ENCODE data around the gene CEP72. TPM values are rescaled to one million over a fixed set of nuclear protein-coding genes. Genes with fewer than 3 reads are reported as not detected.

Gene CEP72
- total and polyA plus RNA-seq, 2 of the 13 experiments (the other 11 are each of a cell fraction or from before 2014, with no cell fraction given): 3.4 to 9.4 TPM

DNA sequence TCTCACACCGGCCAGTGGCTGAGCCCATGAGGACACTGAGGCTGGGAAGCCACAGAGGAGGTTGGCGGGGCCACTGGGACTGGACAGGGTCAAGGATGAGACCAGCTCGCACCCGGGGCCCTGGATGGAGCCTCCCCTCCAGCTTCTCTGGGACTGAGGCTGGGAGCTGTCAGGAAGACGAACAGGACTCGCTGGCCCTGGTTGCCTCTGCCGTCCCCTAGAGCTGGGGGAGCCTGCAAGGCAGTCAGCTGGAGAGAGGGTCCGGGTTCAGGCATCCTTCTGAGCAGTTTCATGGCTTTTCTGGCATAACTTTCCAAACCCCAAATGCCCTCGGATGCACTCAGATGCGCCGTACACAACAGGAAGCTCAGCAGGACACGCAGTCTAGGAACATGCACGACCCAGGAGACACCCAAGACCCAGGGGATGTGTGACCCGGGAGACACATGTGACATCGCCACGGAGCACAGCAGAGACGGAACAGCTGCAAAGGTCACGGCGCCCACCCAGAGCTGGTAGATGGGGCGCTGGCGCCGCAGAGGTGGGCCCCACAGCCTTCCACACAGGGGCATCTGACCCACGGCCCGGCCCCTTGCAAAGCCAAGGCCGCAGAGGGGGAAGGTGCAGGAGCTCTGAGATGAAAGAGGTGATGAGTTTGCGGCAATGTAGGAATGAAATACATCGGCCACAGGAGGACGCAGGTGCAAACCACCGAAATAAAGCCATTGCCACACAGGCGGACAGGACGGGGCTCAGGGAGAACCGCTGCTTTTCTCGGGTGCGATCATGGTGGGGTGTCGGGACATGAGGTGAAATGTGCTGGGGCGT lies 63.9 kb downstream of the CEP72 start:
- DNase-seq (ENCODE audit: low spot score) (no peak), FAIRE-seq (no peak), ATAC-seq (no peak)
- Histone ChIP-seq H3K27me3 (ENCODE audit: control insufficient read depth in 1 of 2, insufficient read depth in 2 of 2, low read length in 2 of 2) (peaks cover 5 to 22% of the 10 kb centered on the region in 2 experiments; a peak in 4 of 5 replicates), H3K9me3 (ENCODE audit: low read length) (no peaks in the 10 kb centered on the region), H3K4me3 (replicated peaks in 1 of 3; ENCODE audit: insufficient read depth in 1 of 3, low read depth in 2 of 3, low read length in 3 of 3) (no peak overlapping the region), H3K79me2 (ENCODE audit: insufficient read depth, low read length) (no peaks in the 10 kb centered on the region), H2AFZ (ENCODE audit: low read length) (no peak overlapping the region), H4K20me1 (ENCODE audit: insufficient read depth, low read length) (no peaks in the 10 kb centered on the region; the same call in 1 of the 2 replicates), H3K36me3 (replicated peaks in 1 of 2; ENCODE audit: control insufficient read depth in 1 of 2, insufficient read depth in 2 of 2, low read length in 2 of 2) (no peaks in the 10 kb centered on the region), H3K4me1 (ENCODE audit: insufficient read depth, low read length) (peaks cover 34% of the 10 kb centered on the region), H3K4me2 (ENCODE audit: low read depth, low read length) (no peak overlapping the region), H3K27ac (ENCODE audit: extremely low read length, insufficient read depth, low read length) (no peak overlapping the region), H3K9ac (ENCODE audit: insufficient read depth, low read depth, low read length) (no peak overlapping the region)
- intact Hi-C loops (cut with micrococcal nuclease; ENCODE audit: unreplicated experiment): loop anchor here (10.0 kb wide), 1 partner anchor 219 kb away; the partner anchor contains the start of genes BRD9 and TRIP13
- peak; percentile 88 for TF ChIP-seq AGO1 (IDR thresholded peaks at IDR 0.05; ENCODE audit: low read depth, low read length, poor library complexity, severe bottlenecking)
- TF ChIP-seq AGO2 (optimal IDR thresholded peaks at IDR 0.05; ENCODE audit: low read depth, low read length): peak; percentile 85
- TF ChIP-seq, protein P1, sequence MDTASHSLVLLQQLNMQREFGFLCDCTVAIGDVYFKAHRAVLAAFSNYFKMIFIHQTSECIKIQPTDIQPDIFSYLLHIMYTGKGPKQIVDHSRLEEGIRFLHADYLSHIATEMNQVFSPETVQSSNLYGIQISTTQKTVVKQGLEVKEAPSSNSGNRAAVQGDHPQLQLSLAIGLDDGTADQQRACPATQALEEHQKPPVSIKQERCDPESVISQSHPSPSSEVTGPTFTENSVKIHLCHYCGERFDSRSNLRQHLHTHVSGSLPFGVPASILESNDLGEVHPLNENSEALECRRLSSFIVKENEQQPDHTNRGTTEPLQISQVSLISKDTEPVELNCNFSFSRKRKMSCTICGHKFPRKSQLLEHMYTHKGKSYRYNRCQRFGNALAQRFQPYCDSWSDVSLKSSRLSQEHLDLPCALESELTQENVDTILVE (CRISPR knock-in tag; IDR thresholded peaks at IDR 0.05): no peak
- in situ Hi-C loops (cut with HindIII; ENCODE audit: extremely low pct_ligation_motif_present, low pct_unique_long_range_greater_than_20kb): loop anchor here (10.0 kb wide), 1 partner anchor 219 kb away; the partner anchor contains the start of genes BRD9 and TRIP13
- ChIA-PET POLR2A (no interaction called here), CTCF (ENCODE audit: low intra/inter-chr PET ratio, low total read pairs) (no interaction called here)
- no TSS peak for BruUV-seq (replicated peaks)
- 56% methylated on average over 25 of the region's 36 CpGs for WGBS (ENCODE audit: low lambda C conversion rate)

DNA sequence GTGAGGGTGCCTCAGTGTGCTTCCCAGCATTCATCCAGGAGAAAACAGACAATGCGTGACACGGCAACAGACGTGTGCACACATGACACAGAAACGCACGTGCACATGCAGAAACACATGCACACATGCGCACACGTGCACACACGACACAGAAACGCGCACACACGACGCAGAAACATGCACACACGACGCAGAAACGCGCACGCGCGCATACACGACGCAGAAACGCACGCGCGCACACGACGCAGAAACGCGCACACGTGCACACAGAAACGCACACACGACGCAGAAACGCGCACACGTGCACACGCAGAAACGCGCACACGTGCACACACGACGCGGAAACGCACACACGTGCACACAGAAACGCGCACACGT lies 64.5 kb downstream of the CEP72 start:
- Histone ChIP-seq H3K36me3 (replicated peaks in 1 of 2; ENCODE audit: control insufficient read depth in 1 of 2, insufficient read depth in 2 of 2, low read length in 2 of 2) (no peaks in the 10 kb centered on the region), H3K27ac (ENCODE audit: extremely low read length, insufficient read depth, low read length) (no peak overlapping the region), H3K27me3 (ENCODE audit: control insufficient read depth in 1 of 2, insufficient read depth in 2 of 2, low read length in 2 of 2) (peaks cover 5 to 22% of the 10 kb centered on the region in 2 experiments; a peak in 4 of 5 replicates), H2AFZ (ENCODE audit: low read length) (no peak overlapping the region), H3K4me3 (replicated peaks in 1 of 3; ENCODE audit: insufficient read depth in 1 of 3, low read depth in 2 of 3, low read length in 3 of 3) (no peak overlapping the region), H3K79me2 (ENCODE audit: insufficient read depth, low read length) (no peaks in the 10 kb centered on the region), H3K9me3 (ENCODE audit: low read length) (no peaks in the 10 kb centered on the region), H4K20me1 (ENCODE audit: insufficient read depth, low read length) (no peaks in the 10 kb centered on the region; the same call in 1 of the 2 replicates), H3K4me2 (ENCODE audit: low read depth, low read length) (no peak overlapping the region), H3K4me1 (ENCODE audit: insufficient read depth, low read length) (peaks cover 28% of the 10 kb centered on the region), H3K9ac (ENCODE audit: insufficient read depth, low read depth, low read length) (no peak overlapping the region)
- ChIA-PET CTCF (ENCODE audit: low intra/inter-chr PET ratio, low total read pairs) (no interaction called here), POLR2A (no interaction called here)
- in situ Hi-C loops (cut with HindIII; ENCODE audit: extremely low pct_ligation_motif_present, low pct_unique_long_range_greater_than_20kb): loop anchor here (10.0 kb wide), 1 partner anchor 218 kb away; the partner anchor contains the start of genes BRD9 and TRIP13
- intact Hi-C loops (cut with micrococcal nuclease; ENCODE audit: unreplicated experiment): loop anchor here (10.0 kb wide), 1 partner anchor 218 kb away; the partner anchor contains the start of genes BRD9 and TRIP13
- BruUV-seq (replicated peaks): no TSS peak
- ATAC-seq (no peak), DNase-seq (ENCODE audit: low spot score) (no peak), FAIRE-seq (no peak)
- 85% methylated on average over 48 of the region's 48 CpGs for WGBS (ENCODE audit: low lambda C conversion rate)
- TF ChIP-seq AGO1 (IDR thresholded peaks at IDR 0.05; ENCODE audit: low read depth, low read length, poor library complexity, severe bottlenecking): peak; percentile 0
- TF ChIP-seq AKAP8 (CRISPR knock-in tag; IDR thresholded peaks at IDR 0.05): peak; percentile 74; the same call in 1 of the 2 replicates
- peak; percentile 45; the same call in 1 of the 2 replicates for TF ChIP-seq HOXA3 (CRISPR knock-in tag; IDR thresholded peaks at IDR 0.05)
- peak; percentile 38 for TF ChIP-seq HNRNPLL (IDR thresholded peaks at IDR 0.05; ENCODE audit: low read depth, low read length, poor library complexity, severe bottlenecking)
- TF ChIP-seq DNMT1 (CRISPR knock-in tag; IDR thresholded peaks at IDR 0.05): 0 out of 2 replicates have a peak, but pooled peaks have one; percentile 67
- TF ChIP-seq, protein P2, sequence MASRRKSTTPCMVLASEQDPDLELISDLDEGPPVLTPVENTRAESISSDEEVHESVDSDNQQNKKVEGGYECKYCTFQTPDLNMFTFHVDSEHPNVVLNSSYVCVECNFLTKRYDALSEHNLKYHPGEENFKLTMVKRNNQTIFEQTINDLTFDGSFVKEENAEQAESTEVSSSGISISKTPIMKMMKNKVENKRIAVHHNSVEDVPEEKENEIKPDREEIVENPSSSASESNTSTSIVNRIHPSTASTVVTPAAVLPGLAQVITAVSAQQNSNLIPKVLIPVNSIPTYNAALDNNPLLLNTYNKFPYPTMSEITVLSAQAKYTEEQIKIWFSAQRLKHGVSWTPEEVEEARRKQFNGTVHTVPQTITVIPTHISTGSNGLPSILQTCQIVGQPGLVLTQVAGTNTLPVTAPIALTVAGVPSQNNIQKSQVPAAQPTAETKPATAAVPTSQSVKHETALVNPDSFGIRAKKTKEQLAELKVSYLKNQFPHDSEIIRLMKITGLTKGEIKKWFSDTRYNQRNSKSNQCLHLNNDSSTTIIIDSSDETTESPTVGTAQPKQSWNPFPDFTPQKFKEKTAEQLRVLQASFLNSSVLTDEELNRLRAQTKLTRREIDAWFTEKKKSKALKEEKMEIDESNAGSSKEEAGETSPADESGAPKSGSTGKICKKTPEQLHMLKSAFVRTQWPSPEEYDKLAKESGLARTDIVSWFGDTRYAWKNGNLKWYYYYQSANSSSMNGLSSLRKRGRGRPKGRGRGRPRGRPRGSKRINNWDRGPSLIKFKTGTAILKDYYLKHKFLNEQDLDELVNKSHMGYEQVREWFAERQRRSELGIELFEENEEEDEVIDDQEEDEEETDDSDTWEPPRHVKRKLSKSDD (CRISPR knock-in tag; IDR thresholded peaks at IDR 0.05; ENCODE audit: low read depth): peak; percentile 82; the same call in 1 of the 2 replicates
- TF ChIP-seq ZNF317 (CRISPR knock-in tag; IDR thresholded peaks at IDR 0.05): no peak
- no peak for TF ChIP-seq TSC22D2 (CRISPR knock-in tag; IDR thresholded peaks at IDR 0.05; ENCODE audit: borderline replicate concordance)

Data from HepG2 (cell line).